KMS-11 (cell line): ENCODE data around the gene RNF150.

Source experiments
- H2AFZ ChIP-seq: fragments of 200-600 bp; sonication (generic); 2 replicates; pipeline ENCODE4 v1.6.1; 2016; ENCODE audit warnings: antibody characterized with exemption, mixed run types, low read depth
- H3K27ac ChIP-seq: fragments of 200-600 bp; sonication (generic); 2 replicates; pipeline ENCODE4 v1.6.1; 2016; ENCODE audit warnings: mild to moderate bottlenecking, mixed run types
- H3K27me3 ChIP-seq: fragments of 200-600 bp; sonication (generic); 2 replicates; pipeline ENCODE4 v1.6.1; 2017; ENCODE audit warnings: mild to moderate bottlenecking, low read depth, mixed run types, moderate library complexity; ENCODE audit not compliant: insufficient read depth
- H3K36me3 ChIP-seq: fragments of 200-600 bp; sonication (generic); 2 replicates; pipeline ENCODE4 v1.6.1; 2017; ENCODE audit warnings: mild to moderate bottlenecking, mixed run types; ENCODE audit not compliant: insufficient read depth
- H3K4me1 ChIP-seq: fragments of 200-600 bp; sonication (generic); 2 replicates; pipeline ENCODE4 v1.6.1; 2016; ENCODE audit warnings: mild to moderate bottlenecking, low read depth, mixed run types; ENCODE audit not compliant: poor library complexity, severe bottlenecking
- H3K4me2 ChIP-seq: fragments of 200-600 bp; sonication (generic); 2 replicates; pipeline ENCODE4 v1.7.0; 2016; ENCODE audit warnings: mild to moderate bottlenecking, mixed run types
- H3K4me3 ChIP-seq: fragments of 200-600 bp; sonication (generic); IDR thresholded peaks from 2 replicates; pipeline ENCODE4 v1.6.1; 2017; ENCODE audit warnings: low read depth, low read length, mixed read lengths; ENCODE audit not compliant: insufficient read depth
- H3K79me2 ChIP-seq: fragments of 200-600 bp; sonication (generic); 2 replicates; pipeline ENCODE4 v1.6.1; 2016; ENCODE audit warnings: low read depth, mixed run types; ENCODE audit not compliant: insufficient read depth
- H3K9ac ChIP-seq: fragments of 200-600 bp; sonication (generic); 2 replicates; pipeline ENCODE4 v1.6.1; 2016; ENCODE audit warnings: mild to moderate bottlenecking, mixed run types
- H4K20me1 ChIP-seq: fragments of 200-600 bp; sonication (generic); 2 replicates; pipeline ENCODE4 v1.6.1; 2016; ENCODE audit warnings: mild to moderate bottlenecking, mixed run types; ENCODE audit not compliant: insufficient read depth
- TF ChIP-seq, protein P1 (sequence below): fragments of 200-600 bp; sonication (generic); conservative IDR thresholded peaks from 2 replicates; pipeline ENCODE4 v1.6.1; 2017; ENCODE audit warnings: low read depth, mild to moderate bottlenecking, antibody characterized with exemption, low read length, moderate library complexity, mixed read lengths

The RNF150 gene

DNA sequence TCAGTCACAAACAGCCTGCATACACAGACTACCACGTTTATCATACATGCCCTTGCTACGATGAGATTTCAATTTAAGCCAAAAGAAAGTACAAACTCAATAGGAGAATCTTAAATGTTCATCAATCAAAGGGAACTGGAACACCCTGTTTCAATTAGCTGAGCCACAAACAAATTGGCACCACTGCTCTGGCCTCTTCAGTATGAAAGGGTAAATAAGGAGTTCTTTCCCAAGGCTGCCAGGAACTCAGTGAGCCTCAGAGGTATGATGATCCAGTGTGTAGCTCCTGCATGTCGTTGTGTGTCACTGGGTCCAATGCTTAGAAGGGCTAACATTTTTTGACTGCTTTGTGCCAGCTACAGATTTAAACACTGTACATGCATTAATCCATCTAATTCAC, 5.4 kb downstream of the RNF150 start:
- Histone ChIP-seq H3K4me1 (no peaks in the 10 kb centered on the region), H3K79me2 (no peaks in the 10 kb centered on the region), H2AFZ (no peak overlapping the region), H3K9ac (no peak overlapping the region), H4K20me1 (no peaks in the 10 kb centered on the region), H3K4me2 (no peak overlapping the region), H3K27ac (no peak overlapping the region), H3K4me3 (no peak overlapping the region), H3K27me3 (no peaks in the 10 kb centered on the region), H3K36me3 (no peaks in the 10 kb centered on the region)
- TF ChIP-seq, protein P1, sequence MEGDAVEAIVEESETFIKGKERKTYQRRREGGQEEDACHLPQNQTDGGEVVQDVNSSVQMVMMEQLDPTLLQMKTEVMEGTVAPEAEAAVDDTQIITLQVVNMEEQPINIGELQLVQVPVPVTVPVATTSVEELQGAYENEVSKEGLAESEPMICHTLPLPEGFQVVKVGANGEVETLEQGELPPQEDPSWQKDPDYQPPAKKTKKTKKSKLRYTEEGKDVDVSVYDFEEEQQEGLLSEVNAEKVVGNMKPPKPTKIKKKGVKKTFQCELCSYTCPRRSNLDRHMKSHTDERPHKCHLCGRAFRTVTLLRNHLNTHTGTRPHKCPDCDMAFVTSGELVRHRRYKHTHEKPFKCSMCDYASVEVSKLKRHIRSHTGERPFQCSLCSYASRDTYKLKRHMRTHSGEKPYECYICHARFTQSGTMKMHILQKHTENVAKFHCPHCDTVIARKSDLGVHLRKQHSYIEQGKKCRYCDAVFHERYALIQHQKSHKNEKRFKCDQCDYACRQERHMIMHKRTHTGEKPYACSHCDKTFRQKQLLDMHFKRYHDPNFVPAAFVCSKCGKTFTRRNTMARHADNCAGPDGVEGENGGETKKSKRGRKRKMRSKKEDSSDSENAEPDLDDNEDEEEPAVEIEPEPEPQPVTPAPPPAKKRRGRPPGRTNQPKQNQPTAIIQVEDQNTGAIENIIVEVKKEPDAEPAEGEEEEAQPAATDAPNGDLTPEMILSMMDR = no peak

DNA sequence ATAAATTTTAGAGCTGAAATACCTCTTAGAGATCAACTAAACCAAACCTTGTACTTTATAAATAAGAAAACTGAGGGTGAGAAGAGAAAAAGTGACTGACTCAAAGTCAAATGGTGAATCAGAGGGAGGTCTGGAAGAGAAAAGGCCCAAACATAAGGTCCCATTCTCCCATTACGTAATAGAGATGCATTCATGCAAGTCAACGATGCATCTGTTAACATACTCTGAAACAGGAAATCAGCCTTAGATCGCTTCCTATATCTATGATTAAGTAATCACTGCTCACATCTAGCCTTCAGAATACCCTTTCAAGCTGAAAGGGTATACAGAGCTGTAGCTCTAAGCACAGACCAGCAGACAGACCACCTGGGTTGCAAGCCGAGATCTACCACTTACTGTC, 6.5 kb downstream of the RNF150 start:
- no peaks in the 10 kb centered on the region for H3K27me3 ChIP-seq
- no peaks in the 10 kb centered on the region for H3K79me2 ChIP-seq
- H2AFZ ChIP-seq = no peak overlapping the region
- H3K4me1 ChIP-seq = no peaks in the 10 kb centered on the region
- no peaks in the 10 kb centered on the region for H3K36me3 ChIP-seq
- H4K20me1 ChIP-seq = no peaks in the 10 kb centered on the region
- H3K4me2 ChIP-seq = no peak overlapping the region
- H3K4me3 ChIP-seq = no peak overlapping the region
- no peak overlapping the region for H3K9ac ChIP-seq
- H3K27ac ChIP-seq = no peak overlapping the region
- TF ChIP-seq, protein P1 = no peak

- Histone ChIP-seq H3K9ac (no peak overlapping the region), H3K36me3 (no peaks in the 10 kb centered on the region), H3K79me2 (no peaks in the 10 kb centered on the region), H2AFZ (no peak overlapping the region), H4K20me1 (no peaks in the 10 kb centered on the region), H3K4me3 (no peak overlapping the region), H3K4me1 (no peaks in the 10 kb centered on the region), H3K4me2 (no peak overlapping the region), H3K27me3 (no peaks in the 10 kb centered on the region), H3K27ac (no peak overlapping the region)
- TF ChIP-seq, protein P1 = no peak
Observed at GRCh38 chr4:141124224-141124623, 9.0 kb downstream of the RNF150 start.

GRCh38 chr4:141121768-141122454, 11.4 kb downstream of the RNF150 start:
- H3K4me1 ChIP-seq = no peaks in the 10 kb centered on the region
- no peaks in the 10 kb centered on the region for H3K27me3 ChIP-seq
- no peaks in the 10 kb centered on the region for H3K36me3 ChIP-seq
- H4K20me1 ChIP-seq = no peaks in the 10 kb centered on the region
- TF ChIP-seq, protein P1 = no peak
- H2AFZ ChIP-seq = no peak overlapping the region
- H3K79me2 ChIP-seq = no peaks in the 10 kb centered on the region
- H3K4me2 ChIP-seq = no peak overlapping the region
- H3K4me3 ChIP-seq = no peak overlapping the region
- H3K27ac ChIP-seq = no peak overlapping the region
- H3K9ac ChIP-seq = no peak overlapping the region
